ENCODE results near the gene RPL26.

Gene RPL26

DNA sequence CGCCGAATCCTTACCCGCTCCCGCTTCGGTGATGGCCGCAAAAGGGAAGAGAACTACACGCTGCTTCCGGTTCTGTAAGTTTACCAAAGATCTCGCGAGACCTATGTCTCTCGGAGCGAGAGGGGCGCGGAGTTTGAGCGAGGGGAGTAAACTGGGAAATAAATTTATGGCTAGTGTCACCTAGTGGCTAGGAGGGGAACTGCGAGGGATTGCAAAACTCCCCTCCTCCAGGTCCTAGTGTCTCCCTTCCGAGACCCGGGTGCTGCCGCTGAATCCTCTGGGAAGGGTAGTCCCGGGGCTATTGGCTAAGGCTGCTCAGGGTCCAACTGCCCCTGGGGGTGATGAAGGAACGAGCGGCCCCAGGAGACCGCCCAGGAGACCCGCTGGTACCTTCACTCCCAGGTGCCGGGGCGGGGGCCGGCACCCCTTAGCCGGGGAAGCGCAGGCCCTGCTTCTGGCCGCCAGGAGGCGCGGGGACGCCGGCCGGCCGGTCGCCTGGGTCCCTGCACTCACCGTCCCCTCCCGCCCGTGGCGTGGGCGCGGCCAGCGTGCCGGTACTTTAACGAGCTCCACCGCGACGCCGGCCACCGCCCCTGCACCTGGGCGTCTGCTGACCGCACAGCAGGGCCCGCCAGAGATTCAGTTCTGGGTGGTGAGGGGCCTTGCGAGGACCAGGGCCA is at the start of gene RPL26:
TSS of gene RPL26 (minus strand) at position 51 of the 680 bp plus-strand sequence. CDS start 883 bp downstream, outside the sequence.
- peak; percentile 90 to 96 for DNase-seq (ENCODE audit: low read depth in 2 of 2)

DNA sequence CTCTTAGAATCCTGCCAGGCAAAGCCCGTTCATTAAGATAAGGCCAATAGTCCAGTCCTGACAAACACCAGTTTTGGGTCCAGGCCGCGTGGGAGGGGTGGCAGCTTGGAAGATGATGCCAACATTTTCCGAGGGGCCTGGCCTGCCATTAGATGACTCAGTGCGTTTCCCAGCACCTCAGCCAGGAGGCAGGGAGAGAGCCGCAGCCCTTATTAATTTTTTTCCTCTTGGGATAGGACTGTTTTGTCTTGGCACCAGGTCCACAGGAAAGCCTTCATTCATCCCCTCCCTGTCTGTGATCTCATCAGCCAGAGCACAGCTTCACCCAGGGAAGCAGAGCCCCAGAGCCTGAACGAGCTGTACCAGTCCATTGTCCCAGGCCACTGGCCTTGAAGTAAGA is 48.0 kb upstream of the RPL26 start:
- DNase-seq (ENCODE audit: low read depth in 2 of 2), result no peak

DNA sequence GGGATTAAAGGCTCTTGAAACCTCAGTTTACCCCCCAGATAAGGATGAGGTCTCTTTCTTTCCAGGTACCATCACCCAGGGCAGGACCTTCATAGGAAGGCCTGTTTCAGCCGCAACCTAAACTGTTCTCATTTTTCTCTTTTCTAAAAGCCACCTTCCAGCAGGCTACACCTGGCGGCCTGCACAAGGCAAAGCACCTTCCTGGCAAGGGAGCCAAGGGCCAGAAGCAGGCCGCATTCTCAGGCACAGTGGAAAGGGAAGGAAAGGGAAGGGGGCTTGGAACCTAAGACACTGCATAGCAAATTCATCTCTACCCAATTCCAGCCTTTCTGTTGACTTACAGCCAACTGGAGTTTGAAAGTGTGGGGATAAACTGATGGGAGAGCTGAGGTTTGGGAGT is 43.8 kb upstream of the RPL26 start:
- no peak for DNase-seq (ENCODE audit: low read depth in 2 of 2)

DNA sequence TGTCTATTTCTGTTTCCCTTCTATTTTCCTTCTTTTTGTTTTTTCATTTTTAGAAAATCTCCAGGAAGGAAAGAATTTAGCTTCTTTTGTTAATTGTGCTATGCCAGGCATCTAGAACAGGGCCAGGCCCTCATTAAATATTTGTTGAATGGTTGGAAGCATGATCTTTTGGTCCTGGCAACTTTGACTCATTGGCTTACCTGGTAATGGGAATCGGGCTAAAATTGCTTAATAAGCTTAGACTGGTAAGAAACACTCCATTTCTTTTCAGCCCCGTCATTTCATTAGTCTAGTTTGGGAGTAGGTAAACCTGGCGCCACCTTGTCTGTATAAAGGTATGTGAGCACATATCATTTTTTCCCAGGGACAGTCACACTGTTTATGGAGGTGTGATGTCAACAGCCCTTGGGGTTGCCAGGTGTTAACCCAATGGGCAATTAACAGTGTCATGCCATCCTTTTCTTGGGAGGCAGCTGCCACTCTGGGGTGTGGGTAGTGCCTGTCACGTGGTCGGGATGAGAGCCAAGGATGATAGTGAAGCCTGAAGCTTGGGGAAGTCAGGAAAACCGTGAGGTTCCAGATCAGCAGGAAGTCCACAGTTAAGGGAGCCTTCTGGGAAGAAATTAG is 43.2 kb upstream of the RPL26 start:
- no peak for DNase-seq (ENCODE audit: low read depth in 2 of 2)

DNA sequence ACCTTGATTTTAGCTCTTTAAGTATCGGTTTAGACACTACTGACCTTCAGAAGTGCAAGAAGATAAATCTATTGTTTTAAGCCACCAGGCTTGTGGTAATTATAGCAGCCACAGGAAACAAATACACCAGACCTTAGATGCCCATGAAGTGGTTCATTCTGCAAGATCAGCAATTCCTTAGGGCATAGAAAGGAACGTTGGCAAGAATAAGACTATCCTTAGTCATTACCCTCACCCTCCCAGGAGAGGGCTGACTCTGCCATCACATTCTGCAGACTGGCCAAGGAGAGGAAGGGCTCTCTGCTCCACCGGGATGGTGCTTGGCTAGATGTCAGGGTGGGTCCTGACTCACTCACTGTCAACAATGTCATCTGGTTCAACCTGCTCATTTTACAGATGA is 38.6 kb upstream of the RPL26 start:
- DNase-seq (ENCODE audit: low read depth in 2 of 2), result no peak

DNA sequence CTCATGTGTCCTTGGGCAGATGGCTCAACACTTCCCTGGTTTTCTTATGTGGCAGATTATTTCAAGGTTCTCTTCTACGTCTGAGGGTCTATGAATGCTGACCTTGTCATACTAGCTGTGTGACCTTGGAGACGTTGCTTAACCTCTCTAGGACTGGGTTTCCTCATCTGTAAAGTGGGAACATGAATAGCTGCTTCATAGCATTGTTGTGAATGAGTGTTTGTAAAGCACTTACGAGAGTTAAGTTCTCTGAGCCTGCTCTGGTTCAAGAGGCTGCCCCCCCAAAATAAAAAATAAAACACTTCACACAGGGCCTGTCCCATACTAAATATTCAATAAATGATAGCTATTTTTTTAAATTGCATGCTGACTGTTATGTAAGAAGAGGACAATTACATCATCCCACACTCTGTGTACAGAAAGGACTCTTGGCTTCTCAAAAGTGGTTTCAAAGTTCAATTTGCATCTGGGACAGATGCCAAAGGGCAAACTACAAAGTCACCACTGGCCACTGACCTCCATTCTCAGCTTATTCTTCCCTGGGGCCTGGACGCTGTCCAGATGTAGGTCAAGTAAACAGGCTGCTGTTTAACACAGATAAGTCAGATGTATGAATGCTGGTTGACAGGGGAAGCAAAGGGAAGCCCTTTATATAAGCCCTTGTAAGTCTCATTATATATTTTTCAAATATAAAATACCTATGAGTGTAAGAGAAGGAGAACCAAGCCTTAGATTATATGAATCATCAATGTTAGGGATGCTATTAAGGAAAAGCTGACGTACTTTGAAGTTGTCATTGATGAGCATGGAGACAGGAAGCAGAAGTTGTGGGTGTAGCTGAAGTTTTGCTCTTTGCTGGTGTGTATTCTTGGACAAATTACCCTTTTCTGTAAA is 37.3 kb upstream of the RPL26 start:
- no peak for DNase-seq (ENCODE audit: low read depth in 2 of 2)

DNA sequence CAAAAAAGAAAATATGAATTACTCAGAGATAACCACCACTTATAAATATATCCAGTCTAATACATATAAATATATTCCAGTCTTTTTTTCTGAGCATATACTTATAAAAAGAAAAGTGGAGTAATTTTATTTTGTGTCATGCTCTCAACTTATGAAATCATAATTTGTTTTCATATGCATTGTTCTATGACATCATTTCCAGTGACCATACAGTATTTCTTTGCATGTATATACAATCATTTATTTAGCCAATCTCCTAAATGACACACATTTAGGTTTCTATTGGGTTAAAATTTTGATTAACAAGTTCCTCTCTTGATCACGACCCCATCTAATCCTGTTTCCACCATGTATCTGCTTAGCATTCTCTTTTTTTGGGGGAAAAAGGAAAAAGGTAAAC is 36.3 kb upstream of the RPL26 start:
- DNase-seq (ENCODE audit: low read depth in 2 of 2), result no peak

DNA sequence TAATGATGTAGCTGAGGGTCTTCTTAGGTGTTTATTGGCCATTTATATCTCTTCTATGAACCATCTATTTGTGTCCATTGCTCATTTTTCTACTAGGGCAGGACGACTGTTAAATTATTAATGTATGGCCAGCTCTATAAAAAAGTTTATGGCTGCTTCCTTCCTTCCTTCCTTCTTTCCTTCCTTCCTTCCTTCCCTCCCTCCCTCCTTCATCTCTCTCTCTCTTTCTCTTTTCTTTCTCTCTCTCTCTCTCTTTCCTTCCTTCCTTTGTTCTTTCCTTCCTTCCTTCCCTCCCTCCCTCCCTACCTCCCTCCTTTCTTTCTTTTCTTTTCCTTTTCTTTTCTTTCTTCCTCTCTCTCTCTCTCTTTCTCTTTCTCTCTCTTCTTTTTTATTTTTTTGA is 35.5 kb upstream of the RPL26 start:
- DNase-seq (ENCODE audit: low read depth in 2 of 2), result no peak

DNA sequence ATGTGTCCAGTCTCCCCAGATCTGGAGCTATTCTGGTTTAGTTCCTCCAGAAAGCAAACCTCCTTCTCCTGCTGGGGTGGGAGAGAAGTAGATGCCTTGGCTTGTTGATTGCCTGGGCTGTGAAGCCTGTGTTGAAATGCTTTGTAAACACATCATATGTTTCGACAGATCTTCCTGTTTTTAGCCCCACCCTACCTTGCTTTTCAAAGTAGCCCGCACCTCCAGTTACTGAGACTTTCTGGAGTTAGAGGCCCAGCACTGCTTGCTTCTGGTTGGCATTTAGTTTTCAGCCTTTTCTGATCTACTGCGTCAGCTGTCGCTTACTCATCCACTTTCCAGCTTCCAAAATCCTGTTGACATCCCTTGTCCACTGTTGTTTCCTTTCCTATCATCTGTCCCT is 34.8 kb upstream of the RPL26 start:
- no peak for DNase-seq (ENCODE audit: low read depth in 2 of 2)

DNA sequence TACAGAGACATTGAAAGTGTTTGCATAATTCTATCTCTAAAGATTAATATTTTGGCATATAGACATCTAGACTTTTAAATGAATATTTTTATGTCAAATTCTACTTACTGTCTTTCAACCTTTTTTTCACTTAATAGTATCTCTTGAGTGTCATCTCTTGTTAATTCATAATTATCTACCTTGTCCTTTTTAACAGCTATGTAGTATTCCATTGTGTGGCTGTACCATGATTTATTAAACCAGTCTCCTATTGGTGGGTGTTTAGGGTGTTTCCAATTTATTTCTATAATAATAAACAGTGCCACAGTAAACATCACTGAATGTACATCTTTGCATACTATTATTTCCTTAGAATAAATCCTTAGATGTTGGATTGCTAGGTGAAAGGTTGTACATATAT is 30.9 kb upstream of the RPL26 start:
- no peak for DNase-seq (ENCODE audit: low read depth in 2 of 2)

DNA sequence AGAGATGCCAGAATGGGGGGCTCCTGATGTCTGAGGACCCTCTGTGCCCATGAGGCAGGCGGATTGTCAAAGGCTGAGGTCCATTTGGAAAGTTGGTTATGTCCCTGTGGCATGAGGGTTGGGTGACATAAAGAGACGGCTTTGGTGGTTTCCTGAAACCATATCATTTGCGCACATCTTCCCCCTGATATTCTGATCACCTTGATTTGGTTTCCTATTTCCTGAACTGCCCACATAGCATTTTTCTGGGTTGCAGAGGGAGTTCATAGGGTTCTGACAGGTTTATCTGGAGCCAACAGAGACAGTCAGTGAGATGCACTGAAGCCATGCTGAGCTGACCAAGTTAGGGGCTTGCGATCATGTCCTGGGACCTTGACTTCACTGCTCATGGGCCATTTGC is 30.3 kb upstream of the RPL26 start:
- DNase-seq (ENCODE audit: low read depth in 2 of 2), result no peak

DNA sequence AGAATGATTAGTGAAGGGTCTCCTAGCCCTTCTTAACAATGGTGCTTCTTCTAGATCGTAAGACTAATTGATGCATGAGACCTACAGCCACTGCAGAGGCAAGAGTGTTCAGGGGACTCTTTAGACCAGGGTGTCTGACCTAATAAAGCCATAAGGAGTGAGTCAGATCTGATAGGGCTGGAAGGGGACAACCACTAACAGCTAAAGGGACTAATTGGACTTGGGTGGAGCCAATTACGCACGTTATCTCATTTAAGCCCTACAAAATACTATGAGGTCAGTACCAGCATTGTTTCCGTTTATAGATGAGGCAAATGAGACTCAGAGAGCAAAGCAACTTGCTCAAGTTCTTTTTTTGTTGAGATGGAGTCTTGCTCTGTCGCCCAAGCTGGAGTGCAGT is 29.1 kb upstream of the RPL26 start:
- DNase-seq (ENCODE audit: low read depth in 2 of 2), result no peak

DNA sequence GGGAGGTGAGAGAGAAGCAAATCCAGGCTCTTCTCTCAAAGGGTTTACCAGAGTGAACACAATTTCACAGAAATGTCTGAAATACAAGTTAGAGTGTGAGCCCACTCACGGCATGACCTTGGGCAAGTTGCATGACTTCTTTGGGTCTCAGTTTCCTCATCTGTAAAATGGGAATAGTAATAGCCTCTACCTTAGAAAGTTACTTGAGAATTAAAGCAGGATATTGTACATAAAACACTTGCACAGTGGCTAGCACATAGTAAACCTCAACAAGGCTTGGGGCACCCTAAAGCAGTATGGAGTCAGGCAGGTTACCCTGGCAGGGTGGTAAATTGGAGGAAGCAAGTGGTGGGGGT is 27.9 kb upstream of the RPL26 start:
- DNase-seq (ENCODE audit: low read depth in 2 of 2), result no peak

DNA sequence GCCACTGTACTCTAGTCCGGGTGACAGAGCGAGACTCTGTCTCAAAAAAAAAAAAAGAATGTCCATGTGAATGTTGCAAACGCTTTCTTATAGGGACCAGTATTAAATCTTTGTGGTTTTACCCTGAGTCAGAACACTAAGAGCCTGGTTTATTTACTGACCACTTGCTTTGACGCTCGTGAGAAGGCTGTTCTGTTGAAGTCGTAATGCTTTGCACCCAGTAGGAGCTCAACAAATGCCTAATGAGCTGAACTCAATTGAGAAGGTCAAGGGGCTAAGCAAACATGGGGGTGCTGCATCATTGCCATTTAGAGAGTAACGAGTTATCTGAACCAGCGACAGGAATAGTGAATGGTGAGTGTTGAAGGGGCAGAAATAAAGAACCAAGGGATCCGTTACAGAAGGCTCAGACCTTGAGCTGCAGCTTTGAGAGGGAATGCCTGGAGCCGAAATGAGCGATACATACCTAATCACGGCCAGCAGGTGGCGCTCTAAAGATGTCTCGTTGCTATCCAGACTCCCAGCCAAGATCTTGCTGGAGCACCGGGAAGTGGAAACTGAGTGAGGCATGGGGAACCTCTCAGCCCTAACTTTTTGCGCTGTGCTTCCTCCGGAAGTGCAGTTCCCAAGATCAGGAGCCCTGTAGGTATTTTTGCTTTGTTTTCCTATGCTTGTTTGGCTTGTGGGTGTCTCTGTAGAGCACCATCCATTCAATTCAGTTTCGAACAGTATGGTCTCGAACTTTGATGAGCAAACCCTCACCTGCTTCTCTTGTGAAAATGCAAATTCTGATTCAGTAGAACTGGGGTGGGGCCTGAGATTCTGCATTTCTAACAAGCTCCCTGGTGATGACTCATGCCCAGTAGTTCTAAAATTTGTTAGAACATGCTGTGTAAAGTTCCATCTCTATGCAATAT is 27.2 kb upstream of the RPL26 start:
- peak; percentile 46 to 53 for DNase-seq (ENCODE audit: low read depth in 2 of 2)

DNA sequence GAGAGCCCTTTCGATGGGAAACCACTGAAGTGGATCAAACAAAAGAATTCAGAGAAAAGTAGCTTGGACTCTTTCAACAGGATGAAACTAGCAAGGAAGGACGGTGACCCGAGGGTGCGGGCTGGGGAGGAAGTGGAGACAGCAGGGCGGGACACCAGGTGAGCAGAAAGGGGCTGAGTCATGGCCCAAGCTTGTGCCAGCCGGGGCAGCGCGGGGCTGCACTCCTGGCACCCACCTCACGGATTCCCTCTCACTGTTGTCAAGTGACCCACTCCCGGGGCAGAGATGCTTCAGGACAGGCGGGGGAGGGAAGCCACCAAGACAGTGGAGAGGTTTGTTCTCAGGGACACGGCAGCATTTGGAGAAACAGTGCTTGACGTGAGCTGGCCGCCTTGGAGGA is 25.4 kb upstream of the RPL26 start:
- DNase-seq (ENCODE audit: low read depth in 2 of 2), result no peak

DNA sequence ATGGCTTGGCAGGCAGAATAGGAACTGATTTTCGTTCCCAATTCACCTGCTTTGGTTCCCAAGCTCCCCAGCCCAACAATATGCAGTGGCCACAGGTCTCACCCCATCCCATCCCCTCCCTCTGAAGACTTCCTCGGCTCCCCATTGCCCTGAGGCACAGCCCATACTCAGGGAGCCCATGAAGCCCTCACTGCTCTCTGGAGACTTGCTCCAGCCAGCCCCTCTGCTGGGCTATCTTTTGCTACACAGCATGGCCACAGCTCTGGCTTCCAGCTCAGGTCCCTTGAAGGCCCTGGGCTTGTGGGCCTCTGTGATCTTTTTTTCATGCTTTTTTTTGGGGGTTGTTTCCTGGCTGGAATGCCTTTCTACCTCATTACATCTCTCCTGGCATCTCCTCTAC is 23.2 kb upstream of the RPL26 start:
- DNase-seq (ENCODE audit: low read depth in 2 of 2), result no peak

DNA sequence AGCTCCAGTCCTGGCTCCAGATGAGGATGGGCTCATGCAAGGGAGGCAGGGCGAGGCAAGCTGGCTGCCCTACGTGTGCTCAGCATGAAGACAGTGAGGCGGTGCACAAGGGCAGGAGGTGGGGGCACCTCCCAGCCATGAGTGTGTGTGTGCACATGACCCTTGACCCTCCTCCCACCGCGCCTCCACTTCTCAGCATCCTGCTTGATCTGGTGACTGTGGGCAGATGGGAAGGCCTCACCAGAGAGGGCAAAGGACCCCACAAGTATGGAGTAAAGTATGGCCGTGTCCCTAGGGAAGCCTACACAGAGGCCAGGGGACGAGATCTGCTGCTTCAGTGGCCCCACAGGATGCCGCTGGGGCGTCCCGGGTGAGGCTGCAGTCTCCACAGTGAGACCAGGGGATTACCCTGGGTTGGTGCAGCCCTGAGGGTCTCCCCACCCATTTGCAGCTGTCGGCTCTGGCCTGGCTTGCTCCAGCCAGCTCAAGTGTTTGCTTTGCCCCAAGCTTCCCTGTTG is 22.6 kb upstream of the RPL26 start:
- no peak for DNase-seq (ENCODE audit: low read depth in 2 of 2)

DNA sequence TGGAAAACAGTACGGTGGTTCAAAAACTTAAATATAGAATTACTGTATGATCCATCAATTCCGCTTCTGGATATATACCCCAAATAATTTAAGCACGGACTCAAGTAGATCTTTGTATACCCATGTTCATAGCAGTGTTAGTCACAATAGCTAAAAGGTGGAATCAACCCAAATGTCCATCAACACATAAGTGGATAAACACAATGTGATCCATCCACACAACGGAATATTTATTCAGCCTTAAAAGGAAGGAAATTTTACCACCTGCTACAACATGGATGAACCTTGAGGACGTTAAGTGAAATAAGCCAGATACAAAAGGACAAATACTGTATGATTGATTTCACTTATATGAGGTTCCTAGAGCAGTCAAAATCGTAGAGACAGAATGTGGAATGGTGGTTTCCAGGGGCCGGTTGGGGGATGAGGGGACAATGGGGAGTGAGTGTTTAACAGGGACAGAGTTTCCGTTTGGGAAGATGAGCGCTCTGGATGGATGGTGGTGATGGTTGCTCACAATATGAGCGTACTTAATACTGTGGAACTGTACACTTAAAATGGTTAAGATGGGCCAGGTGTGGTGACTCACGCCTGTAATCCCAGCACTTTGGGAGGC is 20.0 kb upstream of the RPL26 start:
- no peak for DNase-seq (ENCODE audit: low read depth in 2 of 2)

DNA sequence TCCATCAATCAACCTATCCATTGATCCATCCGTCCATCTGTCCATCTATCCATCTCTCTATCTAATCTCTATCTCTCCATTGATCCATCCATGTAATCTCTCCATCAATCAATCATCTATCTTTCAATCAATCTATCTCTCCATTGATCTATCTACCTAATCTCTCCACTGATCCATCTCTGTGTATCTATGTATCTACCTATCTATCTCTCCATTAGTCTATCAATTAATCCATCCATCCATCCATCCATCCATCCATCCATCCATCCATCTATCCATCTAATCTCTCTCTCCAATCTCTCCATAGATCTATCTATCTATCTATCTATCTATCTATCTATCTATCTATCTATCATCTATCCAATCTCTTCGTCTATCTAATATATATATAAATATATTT is 18.1 kb upstream of the RPL26 start:
- DNase-seq (ENCODE audit: low read depth in 2 of 2), result no peak

DNA sequence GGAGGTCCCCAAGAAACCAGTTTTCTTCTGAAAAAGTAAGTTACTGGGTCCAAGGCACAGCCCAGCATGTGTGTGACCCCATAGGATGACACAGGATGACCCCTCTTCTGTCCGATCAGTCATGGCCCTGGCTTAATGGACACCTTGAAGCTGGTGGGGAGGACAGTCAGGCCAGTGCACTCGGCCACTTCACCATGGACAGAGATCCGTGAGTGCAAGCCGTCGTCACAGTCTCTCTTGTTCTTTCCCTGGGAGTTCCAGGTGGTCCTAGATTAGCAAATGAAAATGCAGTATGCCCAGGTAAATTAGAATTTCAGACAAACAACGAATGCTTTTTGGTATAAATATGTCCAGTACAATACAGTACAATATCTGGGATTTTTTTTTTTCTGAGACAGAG is 16.0 kb upstream of the RPL26 start:
- no peak for DNase-seq (ENCODE audit: low read depth in 2 of 2)

DNA sequence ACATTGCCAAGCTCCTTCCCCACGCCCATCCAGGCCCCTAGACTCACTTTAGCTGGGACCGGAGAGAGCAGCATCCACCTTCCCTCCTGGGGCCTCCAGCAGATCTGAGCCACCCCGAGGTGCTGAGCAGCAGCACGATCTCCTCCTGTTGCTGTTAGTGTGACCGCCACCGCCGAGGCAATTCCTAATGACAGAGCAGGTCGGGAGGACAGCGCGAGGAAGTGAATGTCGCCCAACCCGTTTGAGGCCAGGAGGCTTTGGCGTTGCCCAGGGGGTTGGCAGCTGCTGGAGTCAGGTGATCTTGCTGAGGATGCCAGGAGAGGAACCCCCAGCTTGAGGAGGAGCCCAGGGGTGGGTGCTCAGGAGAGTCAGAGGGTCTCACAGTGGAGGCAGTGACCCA is 14.6 kb upstream of the RPL26 start, which contains the start of gene RNF222:
TSS of gene RNF222 (minus strand) at position 192 of the 400 bp plus-strand sequence. CDS start 4,366 bp downstream, outside the sequence.
- DNase-seq (ENCODE audit: low read depth in 2 of 2), result no peak
